Lung (tissue), 12 donors: ENCODE measurements around the gene ZNF318. TPM values are rescaled to one million over a fixed set of nuclear protein-coding genes. Genes with fewer than 3 reads are reported as not detected.
A peak's percentile ranks its signal among the peaks of the same experiment; 100 is the strongest.
"Not testable (repeated sequence)": the region's sequence is repeated elsewhere in the genome, so short reads cannot be mapped to it uniquely, and the experiment has no call there.

Source experiments
- ATAC-seq: fragments of 200-7000 bp; cut with Tn5 transposase; one replicate; pipeline ENCODE4 v1.9.1; 2020; ENCODE audit warnings: moderate number of reproducible peaks; ENCODE audit not compliant: insufficient read depth, low FRiP score
- DNase-seq, 3 donors: peaks; one replicate each; pipeline ENCODE4 v3.0.0-alpha.2; 2013 to 2017
- H3K27ac ChIP-seq, 2 donors: one replicate each; pipeline ENCODE4 v1.5.1; 2013; ENCODE audit warnings: mild to moderate bottlenecking in 2 of 2, moderate library complexity in 2 of 2, control low read depth in 1 of 2, inconsistent platforms in 1 of 2, low read depth in 1 of 2, low read length in 1 of 2
- H3K27me3 ChIP-seq, 3 donors: one replicate each; pipeline ENCODE4 v1.5.1; 2013; ENCODE audit warnings: low read length in 2 of 3; ENCODE audit not compliant: control insufficient read depth in 3 of 3, insufficient read depth in 3 of 3
- H3K36me3 ChIP-seq, 4 donors: one replicate each; pipeline ENCODE4 v1.5.1; 2013; ENCODE audit warnings: low read length in 4 of 4, mild to moderate bottlenecking in 1 of 4, moderate library complexity in 1 of 4; ENCODE audit not compliant: control insufficient read depth in 4 of 4, insufficient read depth in 4 of 4
- H3K4me1 ChIP-seq, 5 donors: one replicate each; pipeline ENCODE4 v1.5.1; 2013; ENCODE audit warnings: low read length in 5 of 5, mild to moderate bottlenecking in 2 of 5, moderate library complexity in 1 of 5; ENCODE audit not compliant: control insufficient read depth in 5 of 5, insufficient read depth in 5 of 5
- H3K4me3 ChIP-seq: one replicate; pipeline ENCODE4 v1.5.1; 2013; ENCODE audit warnings: mild to moderate bottlenecking, control low read depth, moderate library complexity
- H3K9ac ChIP-seq, 2 donors: one replicate each; pipeline ENCODE4 v1.5.1; 2013; ENCODE audit warnings: low read length in 2 of 2, control low read depth in 1 of 2; ENCODE audit not compliant: insufficient read depth in 1 of 2
- H3K9me3 ChIP-seq, 4 donors: one replicate each; pipeline ENCODE4 v1.5.1; 2013; ENCODE audit warnings: low read length in 3 of 4, mild to moderate bottlenecking in 1 of 4, moderate library complexity in 1 of 4; ENCODE audit not compliant: control insufficient read depth in 4 of 4, insufficient read depth in 3 of 4
- WGBS, 2 donors: extraction: QIAGEN DNeasy Blood & Tissue Kit; methylation state at CpG; one replicate each; pipeline ENCODE4 v1.1.7; 2013; 5-methylcytosine and 5-hydroxymethylcytosine counted together
- polyA plus RNA-seq, 2 donors: library from polyadenylated mRNA; stranded (reverse); fragments of 200-250 nt; gene quantifications; one replicate each; pipeline ENCODE4 v1.2.1, GENCODE V29; 2013
- total RNA-seq, 2 donors: library from RNA; depleted of rRNA in 1 of 2; stranded (reverse); fragments of >200 nt in 1 of 2; gene quantifications; one replicate each; pipeline ENCODE4 v1.2.1, GENCODE V29; 2014 to 2021
- TF ChIP-seq, protein P1 (sequence below): IDR thresholded peaks from 2 replicates; pipeline ENCODE4 v1.5.1; 2012; ENCODE audit warnings: mild to moderate bottlenecking; ENCODE audit errors: control extremely low read depth, extremely low read depth
- donor health status: control.
- donor health status: control.
- donor health status: Bipolar disorder and iron deficiency.
- donor health status: healthy.
- donor health status: DM: yes; HTN: yes; CAD: no.

The ZNF318 gene
- total and polyA plus RNA-seq, 4 donors, result 4.1 to 20.5 (median 8.8) TPM

- TF ChIP-seq, protein P1, sequence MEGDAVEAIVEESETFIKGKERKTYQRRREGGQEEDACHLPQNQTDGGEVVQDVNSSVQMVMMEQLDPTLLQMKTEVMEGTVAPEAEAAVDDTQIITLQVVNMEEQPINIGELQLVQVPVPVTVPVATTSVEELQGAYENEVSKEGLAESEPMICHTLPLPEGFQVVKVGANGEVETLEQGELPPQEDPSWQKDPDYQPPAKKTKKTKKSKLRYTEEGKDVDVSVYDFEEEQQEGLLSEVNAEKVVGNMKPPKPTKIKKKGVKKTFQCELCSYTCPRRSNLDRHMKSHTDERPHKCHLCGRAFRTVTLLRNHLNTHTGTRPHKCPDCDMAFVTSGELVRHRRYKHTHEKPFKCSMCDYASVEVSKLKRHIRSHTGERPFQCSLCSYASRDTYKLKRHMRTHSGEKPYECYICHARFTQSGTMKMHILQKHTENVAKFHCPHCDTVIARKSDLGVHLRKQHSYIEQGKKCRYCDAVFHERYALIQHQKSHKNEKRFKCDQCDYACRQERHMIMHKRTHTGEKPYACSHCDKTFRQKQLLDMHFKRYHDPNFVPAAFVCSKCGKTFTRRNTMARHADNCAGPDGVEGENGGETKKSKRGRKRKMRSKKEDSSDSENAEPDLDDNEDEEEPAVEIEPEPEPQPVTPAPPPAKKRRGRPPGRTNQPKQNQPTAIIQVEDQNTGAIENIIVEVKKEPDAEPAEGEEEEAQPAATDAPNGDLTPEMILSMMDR, result peak; percentile 42
- Histone ChIP-seq H3K4me3 (no peak overlapping the region), H3K27ac (no peak overlapping the region), H3K9ac (no peak overlapping the region), H3K4me1 (peaks cover 0 to 2% (median 0%) of the 10 kb centered on the region in 5 donors), H3K36me3 (no peaks in the 10 kb centered on the region), H3K27me3 (no peaks in the 10 kb centered on the region), H3K9me3 (no peaks in the 10 kb centered on the region)
- ATAC-seq (no peak), DNase-seq (peak in 2 of 3 donors; percentile 22 to 42)
- 26 to 65% methylated on average over 1 of the region's 1 CpG for WGBS, 2 donors
Observed at GRCh38 chr6:43386492-43386891, 17.0 kb upstream of the ZNF318 start.

DNA sequence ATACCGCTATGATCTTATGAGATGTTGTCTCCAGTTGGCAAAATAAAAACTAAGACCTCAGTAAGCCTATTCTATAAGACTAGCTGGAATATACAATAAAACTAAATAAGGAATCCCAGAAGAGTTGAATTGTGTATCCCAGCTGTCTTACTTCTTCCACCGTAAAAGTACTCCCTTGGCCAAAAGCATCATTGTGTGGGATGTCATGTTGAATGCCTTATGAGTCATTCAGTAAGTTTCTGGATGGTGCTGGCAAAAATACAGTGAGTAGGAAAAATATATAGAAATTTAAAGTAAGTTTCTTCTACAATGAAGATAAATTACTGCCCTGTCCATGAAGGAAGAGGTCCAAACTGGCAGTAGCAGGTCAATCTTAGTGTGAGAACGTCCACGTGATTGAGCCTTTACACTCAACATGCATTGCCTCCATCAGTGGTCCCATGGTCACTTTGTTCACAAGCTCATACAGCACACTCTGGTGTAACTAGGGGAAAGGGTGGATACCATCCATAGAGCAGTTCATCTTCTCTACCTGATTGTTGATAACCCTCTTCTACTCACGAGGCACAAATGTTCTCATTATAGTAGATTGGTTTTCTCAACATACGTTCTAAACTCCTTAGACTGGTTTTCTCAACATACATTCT, 13.7 kb upstream of the ZNF318 start:
- 68 to 80% methylated on average over 6 of the region's 6 CpGs for WGBS, 2 donors
- DNase-seq (no peak), ATAC-seq (no peak)
- H3K27ac ChIP-seq, result peak overlapping the region in 1 of 2 donors; percentile 79
- no peaks in the 10 kb centered on the region for H3K36me3 ChIP-seq
- H3K4me1 ChIP-seq, result peaks cover 0 to 1% (median 0%) of the 10 kb centered on the region in 5 donors
- peaks cover 0 to 7% (median 4%) of the 10 kb centered on the region in 3 donors for H3K27me3 ChIP-seq
- TF ChIP-seq, protein P1, result no peak
- no peaks in the 10 kb centered on the region for H3K9me3 ChIP-seq
- H3K4me3 ChIP-seq, result no peak overlapping the region
- no peak overlapping the region for H3K9ac ChIP-seq

- not testable (repeated sequence) for H3K27me3 ChIP-seq, H3K4me1 ChIP-seq, H3K27ac ChIP-seq, ATAC-seq, H3K4me3 ChIP-seq, H3K9me3 ChIP-seq, H3K9ac ChIP-seq, DNase-seq, H3K36me3 ChIP-seq
- WGBS, 2 donors, result 89 to 95% methylated on average over 9 of the region's 9 CpGs
Observed at GRCh38 chr6:43380858-43381257, 11.4 kb upstream of the ZNF318 start.

DNA sequence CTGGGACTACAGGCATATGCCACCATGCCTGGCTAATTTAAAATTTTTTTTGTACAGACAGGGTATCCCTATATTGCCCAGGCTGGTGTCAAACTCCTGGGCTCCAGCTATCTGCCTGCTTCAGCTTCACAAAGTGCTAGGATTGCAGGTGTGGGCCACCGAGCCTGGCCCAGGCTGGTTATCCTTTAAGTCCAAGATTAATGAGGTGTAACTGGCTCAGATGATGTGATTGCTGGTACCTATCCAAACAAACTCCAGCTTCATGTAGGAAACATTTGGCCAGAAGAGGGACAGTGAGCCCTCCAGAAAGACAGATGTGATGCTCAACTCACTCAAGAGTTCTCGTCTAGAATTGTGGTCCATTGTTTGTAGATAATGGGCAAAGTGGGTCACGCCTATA, 9.2 kb upstream of the ZNF318 start:
- no peak for ATAC-seq
- Histone ChIP-seq H3K36me3 (no peaks in the 10 kb centered on the region), H3K27ac (no peak overlapping the region)

More for the DNA sequence above, 9.2 kb upstream of the ZNF318 start:
- Histone ChIP-seq H3K9me3 (no peaks in the 10 kb centered on the region), H3K4me1 (peaks cover 0 to 1% (median 0%) of the 10 kb centered on the region in 5 donors), H3K4me3 (no peak overlapping the region), H3K27me3 (peaks cover 0 to 7% (median 4%) of the 10 kb centered on the region in 3 donors), H3K9ac (no peak overlapping the region)
- WGBS, 2 donors, result 68 to 73% methylated on average over 3 of the region's 3 CpGs
- no peak for DNase-seq
- TF ChIP-seq, protein P1, result no peak
